Peyer's patch (tissue), 4 donors: Measurements from ENCODE around the gene KIAA1755.

Experiments used
- POLR2A ChIP-seq, 2 donors: fragments of 450-650 bp; IDR thresholded peaks; one replicate each; pipeline ENCODE4 v1.5.1; 2017; ENCODE audit warnings: antibody characterized with exemption in 2 of 2, mild to moderate bottlenecking in 2 of 2, moderate library complexity in 2 of 2
- TF ChIP-seq, protein P1 (sequence below), 6 experiments: fragments of 450-650 bp in 4 of 6; fragments of 200-600 bp in 2 of 6; sonication (generic) in 1 of 6; IDR thresholded peaks; one replicate each; pipeline ENCODE4 v1.5.1; 2017 to 2019; ENCODE audit warnings: antibody characterized with exemption in 6 of 6, mild to moderate bottlenecking in 3 of 6, moderate library complexity in 1 of 6

DNA sequence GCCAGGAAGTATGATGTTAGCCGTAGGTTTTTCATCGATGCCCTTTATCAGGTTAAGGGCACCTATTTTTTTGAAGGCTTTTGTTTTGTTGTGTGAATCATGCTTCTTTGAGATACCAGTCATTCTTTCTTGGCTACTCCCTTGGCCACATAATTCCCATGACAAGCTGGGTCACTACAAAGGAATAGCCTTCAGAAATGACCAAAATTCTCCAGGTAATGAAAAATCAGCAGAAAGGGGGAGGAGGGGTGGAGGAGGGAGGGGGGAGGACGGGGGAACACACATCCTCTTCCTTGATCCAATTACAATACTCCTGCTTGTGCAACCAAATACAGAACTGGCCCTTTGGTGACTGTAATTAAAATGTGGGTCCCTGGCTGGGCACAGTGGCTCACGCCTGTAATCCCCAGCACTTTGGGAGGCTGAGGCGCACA lies 73.7 kb downstream of the KIAA1755 start:
- TF ChIP-seq, protein P1, sequence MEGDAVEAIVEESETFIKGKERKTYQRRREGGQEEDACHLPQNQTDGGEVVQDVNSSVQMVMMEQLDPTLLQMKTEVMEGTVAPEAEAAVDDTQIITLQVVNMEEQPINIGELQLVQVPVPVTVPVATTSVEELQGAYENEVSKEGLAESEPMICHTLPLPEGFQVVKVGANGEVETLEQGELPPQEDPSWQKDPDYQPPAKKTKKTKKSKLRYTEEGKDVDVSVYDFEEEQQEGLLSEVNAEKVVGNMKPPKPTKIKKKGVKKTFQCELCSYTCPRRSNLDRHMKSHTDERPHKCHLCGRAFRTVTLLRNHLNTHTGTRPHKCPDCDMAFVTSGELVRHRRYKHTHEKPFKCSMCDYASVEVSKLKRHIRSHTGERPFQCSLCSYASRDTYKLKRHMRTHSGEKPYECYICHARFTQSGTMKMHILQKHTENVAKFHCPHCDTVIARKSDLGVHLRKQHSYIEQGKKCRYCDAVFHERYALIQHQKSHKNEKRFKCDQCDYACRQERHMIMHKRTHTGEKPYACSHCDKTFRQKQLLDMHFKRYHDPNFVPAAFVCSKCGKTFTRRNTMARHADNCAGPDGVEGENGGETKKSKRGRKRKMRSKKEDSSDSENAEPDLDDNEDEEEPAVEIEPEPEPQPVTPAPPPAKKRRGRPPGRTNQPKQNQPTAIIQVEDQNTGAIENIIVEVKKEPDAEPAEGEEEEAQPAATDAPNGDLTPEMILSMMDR (IDR thresholded peaks at IDR 0.05): no peak
- TF ChIP-seq POLR2A (IDR thresholded peaks at IDR 0.05): no peak
